ENCODE measurements around the gene ZNF324. TPM values are rescaled to one million over a fixed set of nuclear protein-coding genes. Genes with fewer than 3 reads are reported as not detected.
A peak's percentile ranks its signal among the peaks of the same experiment; 100 is the strongest.
"Not testable (repeated sequence)": the region's sequence is repeated elsewhere in the genome, so short reads cannot be mapped to it uniquely, and the experiment has no call there.

Gene ZNF324
- total and polyA plus RNA-seq, 2 of the 8 experiments (the other 6 are each of a cell fraction or from before 2014, with no cell fraction given): 5.1 to 5.8 TPM

DNA sequence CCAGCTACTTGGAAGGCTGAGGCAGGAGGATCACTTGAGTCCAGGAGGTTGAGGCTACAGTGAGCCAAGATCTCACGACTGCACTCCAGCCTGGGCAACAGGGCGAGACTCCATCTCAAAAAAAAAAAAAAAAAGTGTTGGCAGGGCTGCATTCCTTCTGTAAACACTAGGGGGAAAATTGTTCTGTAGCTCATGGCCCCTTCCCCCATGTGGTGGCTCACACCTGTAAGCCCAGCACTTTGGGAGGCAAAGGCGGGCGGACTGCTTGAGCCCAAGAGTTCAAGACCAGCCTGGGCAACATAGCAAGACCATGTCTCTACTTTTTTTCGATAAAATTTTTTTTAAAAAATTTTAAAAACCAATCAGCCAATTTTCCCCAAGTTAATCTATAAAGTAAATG, 17.5 kb downstream of the ZNF324 start:
- H3K9me3 ChIP-seq (ENCODE audit: insufficient read depth in 2 of 2, low read depth in 1 of 2, low read length in 1 of 2); H3K23ac ChIP-seq (ENCODE audit: insufficient read length); H4K5ac ChIP-seq (ENCODE audit: insufficient read length, low read depth, low read length); H2BK12ac ChIP-seq (ENCODE audit: low read depth, low read length); H2AK5ac ChIP-seq (ENCODE audit: low read depth, low read length); H3K9ac ChIP-seq (replicated peaks in 1 of 4; ENCODE audit: extremely low read depth in 1 of 4, low read depth in 3 of 4, low read length in 3 of 4); H3K27ac ChIP-seq (ENCODE audit: low read depth, low read length); H3K56ac ChIP-seq (replicated peaks; ENCODE audit: insufficient read length, low read depth, low read length); H2BK20ac ChIP-seq (ENCODE audit: low read length); H3K4me1 ChIP-seq (replicated peaks in 1 of 4; ENCODE audit: control insufficient read depth in 3 of 4, insufficient read depth in 4 of 4, low read length in 3 of 4); H4K91ac ChIP-seq (replicated peaks; ENCODE audit: insufficient read length, low read length); H2BK5ac ChIP-seq (ENCODE audit: low read depth, low read length); H3K79me2 ChIP-seq (ENCODE audit: control insufficient read depth in 1 of 2, insufficient read depth in 2 of 2, low read length in 2 of 2); H3K4me3 ChIP-seq (ENCODE audit: extremely low read depth in 1 of 4, insufficient read depth in 2 of 4, low read depth in 3 of 4, low read length in 4 of 4); H2BK120ac ChIP-seq (replicated peaks; ENCODE audit: low read depth, low read length); H3K4me2 ChIP-seq (ENCODE audit: insufficient read depth in 1 of 2, low read depth in 2 of 2, low read length in 2 of 2); H2AFZ ChIP-seq (ENCODE audit: low read length); H4K20me1 ChIP-seq (replicated peaks in 1 of 2; ENCODE audit: control insufficient read depth in 1 of 2, insufficient read depth in 2 of 2, low read length in 2 of 2); H3K23me2 ChIP-seq (ENCODE audit: low read depth, low read length); H4K8ac ChIP-seq (ENCODE audit: extremely low read depth, insufficient read depth, low read length); FAIRE-seq; H3K18ac ChIP-seq (ENCODE audit: extremely low read depth, low read length); H3K36me3 ChIP-seq (ENCODE audit: control insufficient read depth in 2 of 4, insufficient read depth in 4 of 4, low read length in 3 of 4); H3K27me3 ChIP-seq (replicated peaks in 1 of 4; ENCODE audit: control insufficient read depth in 3 of 4, extremely low read depth in 1 of 4, insufficient read depth in 3 of 4, low read length in 3 of 4); H3K4ac ChIP-seq (replicated peaks; ENCODE audit: insufficient read length, low read depth, low read length); H2BK15ac ChIP-seq (ENCODE audit: low read length); DNase-seq (ENCODE audit: low read depth in 1 of 2, low spot score in 2 of 2); H3K79me1 ChIP-seq (ENCODE audit: low read depth, low read length); H3K14ac ChIP-seq (ENCODE audit: insufficient read length): not testable (repeated sequence)
- ChIA-PET POLR2A (ENCODE audit: partially characterized antibody) (interaction anchor here (1.0 to 1.3 kb wide), 2 partner anchors 59 to 91 kb away, joined by 4 read pairs; partner anchors contain the start of gene TRIM28), CTCF (ENCODE audit: partially characterized antibody) (interaction anchor here (1.4 to 3.8 kb wide), 3 partner anchors 11 to 35 kb away, joined by 4 to 12 read pairs (median 8); partner anchors contain the start of gene ZBTB45)
- TF ChIP-seq, protein P1, sequence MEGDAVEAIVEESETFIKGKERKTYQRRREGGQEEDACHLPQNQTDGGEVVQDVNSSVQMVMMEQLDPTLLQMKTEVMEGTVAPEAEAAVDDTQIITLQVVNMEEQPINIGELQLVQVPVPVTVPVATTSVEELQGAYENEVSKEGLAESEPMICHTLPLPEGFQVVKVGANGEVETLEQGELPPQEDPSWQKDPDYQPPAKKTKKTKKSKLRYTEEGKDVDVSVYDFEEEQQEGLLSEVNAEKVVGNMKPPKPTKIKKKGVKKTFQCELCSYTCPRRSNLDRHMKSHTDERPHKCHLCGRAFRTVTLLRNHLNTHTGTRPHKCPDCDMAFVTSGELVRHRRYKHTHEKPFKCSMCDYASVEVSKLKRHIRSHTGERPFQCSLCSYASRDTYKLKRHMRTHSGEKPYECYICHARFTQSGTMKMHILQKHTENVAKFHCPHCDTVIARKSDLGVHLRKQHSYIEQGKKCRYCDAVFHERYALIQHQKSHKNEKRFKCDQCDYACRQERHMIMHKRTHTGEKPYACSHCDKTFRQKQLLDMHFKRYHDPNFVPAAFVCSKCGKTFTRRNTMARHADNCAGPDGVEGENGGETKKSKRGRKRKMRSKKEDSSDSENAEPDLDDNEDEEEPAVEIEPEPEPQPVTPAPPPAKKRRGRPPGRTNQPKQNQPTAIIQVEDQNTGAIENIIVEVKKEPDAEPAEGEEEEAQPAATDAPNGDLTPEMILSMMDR (IDR thresholded peaks at IDR 0.05; ENCODE audit: control extremely low read depth in 1 of 3, insufficient read depth in 1 of 3, low read depth in 1 of 3, low read length in 3 of 3): peak in 2 of 3 experiments; percentile 17 to 34; a peak in 1 of 4 replicates
- 86 to 100% methylated on average over 1 to 3 of the region's 5 CpGs for WGBS, 2 experiments (ENCODE audit: extremely low coverage in 1 of 2, insufficient coverage in 1 of 2, insufficient read length in 1 of 2, insufficient replicate concordance in 2 of 2, low coverage in 1 of 2, low lambda C conversion rate in 2 of 2, missing lambda C conversion rate in 1 of 2)
